GM12875 (cell line): Measurements from ENCODE around the gene HOXD9.

Experiments
- H3K4me3 ChIP-seq: one replicate; pipeline ENCODE4 v1.5.1; 2011; ENCODE audit warnings: low read depth, low read length, control low read depth
- TF ChIP-seq, protein P1 (sequence below): IDR thresholded peaks from 2 replicates; pipeline ENCODE4 v1.5.1; 2011; ENCODE audit warnings: low read depth, mild to moderate bottlenecking, control low read depth, inconsistent platforms, low read length, moderate library complexity, borderline replicate concordance; ENCODE audit not compliant: insufficient read depth

The HOXD9 gene

DNA sequence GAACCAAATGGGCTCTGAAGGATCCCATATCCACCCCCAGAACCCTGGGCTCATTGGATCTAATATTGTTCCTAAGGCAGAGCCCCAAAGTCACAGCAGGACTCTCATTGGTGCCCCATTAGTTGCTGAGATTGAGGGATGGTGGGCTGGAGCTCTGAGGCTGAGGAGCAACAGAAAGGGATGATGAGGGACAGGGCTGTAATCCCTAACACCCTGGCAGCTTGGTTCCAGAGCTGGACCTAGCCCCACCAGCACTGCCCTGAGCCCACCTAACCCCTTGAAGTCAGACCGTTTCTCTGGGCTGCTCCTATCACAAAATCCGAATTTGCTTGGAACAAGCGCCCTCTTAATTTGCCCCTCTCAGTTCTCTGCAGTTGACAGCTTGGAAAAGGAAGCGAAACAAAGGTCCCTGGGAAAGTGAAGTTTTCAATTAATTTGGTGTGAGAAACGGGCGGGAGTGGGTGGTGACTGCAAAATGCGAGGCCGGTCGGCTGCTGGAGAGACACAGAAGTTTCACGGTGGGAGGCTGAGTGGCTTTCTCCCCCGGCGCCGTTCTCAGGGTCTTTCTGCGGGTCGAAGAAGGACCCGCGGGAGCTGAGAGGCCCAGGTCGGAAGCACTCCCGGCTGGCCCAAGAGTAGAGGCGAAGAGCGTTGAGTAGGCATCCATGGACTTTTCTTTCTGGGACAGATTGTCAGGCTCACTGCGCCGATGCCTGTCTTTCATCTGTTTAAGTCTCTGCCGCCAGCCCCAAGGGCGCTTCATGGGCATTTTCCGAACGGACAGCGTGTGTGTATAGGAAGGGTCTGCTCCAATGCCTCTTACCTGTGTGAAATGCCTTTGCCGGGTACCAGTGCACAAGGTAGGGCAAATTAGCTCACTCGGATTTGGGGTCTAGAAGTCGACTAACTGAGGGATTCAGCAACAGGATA is 30.9 kb upstream of the HOXD9 start:
- no peak overlapping the region for H3K4me3 ChIP-seq
- TF ChIP-seq, protein P1, sequence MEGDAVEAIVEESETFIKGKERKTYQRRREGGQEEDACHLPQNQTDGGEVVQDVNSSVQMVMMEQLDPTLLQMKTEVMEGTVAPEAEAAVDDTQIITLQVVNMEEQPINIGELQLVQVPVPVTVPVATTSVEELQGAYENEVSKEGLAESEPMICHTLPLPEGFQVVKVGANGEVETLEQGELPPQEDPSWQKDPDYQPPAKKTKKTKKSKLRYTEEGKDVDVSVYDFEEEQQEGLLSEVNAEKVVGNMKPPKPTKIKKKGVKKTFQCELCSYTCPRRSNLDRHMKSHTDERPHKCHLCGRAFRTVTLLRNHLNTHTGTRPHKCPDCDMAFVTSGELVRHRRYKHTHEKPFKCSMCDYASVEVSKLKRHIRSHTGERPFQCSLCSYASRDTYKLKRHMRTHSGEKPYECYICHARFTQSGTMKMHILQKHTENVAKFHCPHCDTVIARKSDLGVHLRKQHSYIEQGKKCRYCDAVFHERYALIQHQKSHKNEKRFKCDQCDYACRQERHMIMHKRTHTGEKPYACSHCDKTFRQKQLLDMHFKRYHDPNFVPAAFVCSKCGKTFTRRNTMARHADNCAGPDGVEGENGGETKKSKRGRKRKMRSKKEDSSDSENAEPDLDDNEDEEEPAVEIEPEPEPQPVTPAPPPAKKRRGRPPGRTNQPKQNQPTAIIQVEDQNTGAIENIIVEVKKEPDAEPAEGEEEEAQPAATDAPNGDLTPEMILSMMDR: no peak

DNA sequence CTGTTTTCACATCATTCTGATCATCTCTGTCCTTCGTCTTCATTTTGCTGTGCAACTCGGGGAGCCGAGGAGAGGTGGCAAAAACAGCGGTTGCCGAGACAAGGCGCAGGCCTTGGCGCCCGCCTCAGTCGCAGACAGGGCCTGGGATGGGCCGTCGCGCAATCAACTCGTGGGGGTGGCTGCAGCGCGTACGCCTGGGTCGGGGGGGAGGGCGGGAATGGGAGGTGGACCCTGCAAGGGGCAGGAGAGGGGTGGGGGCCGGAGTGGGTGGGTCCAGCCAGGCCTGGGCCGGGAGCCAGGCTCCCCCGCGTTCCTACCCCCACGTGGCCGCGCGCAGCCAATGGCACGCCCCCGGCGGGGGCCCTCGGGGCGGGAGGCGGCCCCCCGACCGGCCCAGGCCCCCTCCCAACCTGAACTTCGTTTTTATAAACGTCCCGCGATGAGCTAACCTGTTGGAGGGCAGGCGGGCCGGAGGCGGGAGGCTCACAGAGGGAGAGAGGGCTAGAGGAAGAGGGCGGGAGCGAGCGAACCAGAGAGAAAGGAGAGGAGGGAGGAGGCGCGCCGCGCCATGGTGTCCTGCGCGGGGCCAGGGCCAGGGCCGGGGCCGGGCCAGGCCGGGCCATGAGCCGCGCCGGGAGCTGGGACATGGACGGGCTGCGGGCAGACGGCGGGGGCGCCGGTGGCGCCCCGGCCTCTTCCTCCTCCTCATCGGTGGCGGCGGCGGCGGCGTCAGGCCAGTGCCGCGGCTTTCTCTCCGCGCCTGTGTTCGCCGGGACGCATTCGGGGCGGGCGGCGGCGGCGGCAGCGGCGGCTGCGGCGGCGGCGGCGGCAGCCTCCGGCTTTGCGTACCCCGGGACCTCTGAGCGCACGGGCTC is 30.0 kb upstream of the HOXD9 start, which contains the start of gene HOXD13:
Gene HOXD13, plus strand, starts transcription at position 452 of the 875 bp plus-strand sequence. Its CDS starts 170 bp downstream, at position 622.
- TF ChIP-seq, protein P1: no peak

GRCh38 chr2:176093145-176093897 is 29.2 kb upstream of the HOXD9 start:
- H3K4me3 ChIP-seq: no peak overlapping the region
- TF ChIP-seq, protein P1: no peak

More for the DNA sequence above, 30.0 kb upstream of the HOXD9 start, which contains the start of gene HOXD13:
- H3K4me3 ChIP-seq: no peak within 1 kb of the TSS

DNA sequence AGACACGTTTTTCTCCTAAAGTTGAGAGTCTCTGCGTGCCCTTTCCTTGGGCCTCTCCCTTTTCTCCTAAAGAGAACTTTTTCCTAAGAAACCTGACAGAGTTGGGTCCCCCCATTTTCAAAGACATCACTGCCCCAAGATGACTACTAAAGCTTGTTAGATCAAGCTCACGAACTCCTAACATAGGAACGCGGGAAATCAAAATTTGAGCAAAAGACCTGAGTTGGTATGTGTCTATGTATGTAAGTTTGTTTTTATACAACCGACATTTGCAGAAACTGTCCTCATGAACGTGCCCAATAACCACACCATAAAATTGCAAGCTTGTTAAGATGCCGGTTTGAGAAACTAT is 28.6 kb upstream of the HOXD9 start:
- TF ChIP-seq, protein P1: no peak
- H3K4me3 ChIP-seq: no peak overlapping the region

- TF ChIP-seq, protein P1: no peak
- no peak overlapping the region for H3K4me3 ChIP-seq
Observed at GRCh38 chr2:176094349-176094748, 28.2 kb upstream of the HOXD9 start.

DNA sequence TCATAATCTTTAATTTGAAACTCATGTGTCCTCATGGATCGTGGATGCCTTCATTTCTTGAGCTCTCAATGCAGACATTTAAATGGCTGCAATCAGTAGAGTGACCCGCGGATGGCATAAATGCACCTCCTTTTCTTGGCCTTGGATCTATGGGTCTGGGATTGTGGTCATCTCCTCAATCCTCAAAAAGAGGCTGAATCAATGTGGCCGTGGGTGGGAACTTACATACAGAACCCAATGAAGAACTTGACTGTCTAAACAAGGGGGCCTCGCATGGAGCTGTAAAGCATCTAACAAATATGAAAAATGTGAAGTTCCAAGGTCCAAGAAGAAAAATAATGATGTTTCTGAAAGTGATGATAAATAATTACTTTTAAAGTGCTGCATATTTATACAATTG is 27.1 kb upstream of the HOXD9 start:
- TF ChIP-seq, protein P1: no peak
- H3K4me3 ChIP-seq: no peak overlapping the region
